Loucy (cell line): ENCODE data around the gene PFN1.

ENCODE experiments used
- CTCF ChIP-seq: fragments of 200-600 bp; sonication (generic); conservative IDR thresholded peaks from 2 replicates; pipeline ENCODE4 v1.5.1; 2014; ENCODE audit warnings: mild to moderate bottlenecking, antibody characterized with exemption, low read length
- EZH2phosphoT487 ChIP-seq: fragments of 200-600 bp; IDR thresholded peaks from 2 replicates; pipeline ENCODE4 v1.6.1; 2018; ENCODE audit warnings: antibody characterized with exemption, mild to moderate bottlenecking, moderate library complexity, borderline replicate concordance

- TF ChIP-seq CTCF (no peak), EZH2phosphoT487 (no peak)
Measured at GRCh38 chr17:4920351-4921048, 27.8 kb downstream of the PFN1 start.
